NCI-H446 treated with DMSO at 0.1 percent for 48 hours (cell line): Measurements from ENCODE around the gene HNRNPF.
A peak's percentile ranks its signal among the peaks of the same experiment; 100 is the strongest.
"Not testable (repeated sequence)": the region's sequence is repeated elsewhere in the genome, so short reads cannot be mapped to it uniquely, and the experiment has no call there.

Experiments
- DNase-seq: peaks from one replicate; lab custom pipeline; 2025; lab: John Stamatoyannopoulos, UW

Gene HNRNPF

GRCh38 chr10:43350156-43350555, 58.8 kb downstream of the HNRNPF start:
- no peak for DNase-seq

GRCh38 chr10:43348511-43349312, 60.3 kb downstream of the HNRNPF start:
- DNase-seq: peak; percentile 19

GRCh38 chr10:43347997-43348396, 61.0 kb downstream of the HNRNPF start:
- DNase-seq: no peak

GRCh38 chr10:43344051-43344450, 64.9 kb downstream of the HNRNPF start:
- no peak for DNase-seq

- no peak for DNase-seq
These were observed 65.9 kb downstream of the HNRNPF start for GRCh38 chr10:43343126-43343525.

- no peak for DNase-seq
These were observed 66.5 kb downstream of the HNRNPF start for GRCh38 chr10:43342279-43343125.

- DNase-seq: no peak
These were observed 67.5 kb downstream of the HNRNPF start for GRCh38 chr10:43341450-43341849.

- DNase-seq: no peak
These were observed 68.4 kb downstream of the HNRNPF start for GRCh38 chr10:43340619-43341018.

GRCh38 chr10:43340101-43340500, 68.9 kb downstream of the HNRNPF start:
- no peak for DNase-seq

- no peak for DNase-seq
These were observed 69.8 kb downstream of the HNRNPF start for GRCh38 chr10:43339136-43339535.

GRCh38 chr10:43338117-43338516, 70.9 kb downstream of the HNRNPF start:
- DNase-seq: no peak

- DNase-seq: not testable (repeated sequence)
These were observed 71.5 kb downstream of the HNRNPF start for GRCh38 chr10:43337536-43337935.

GRCh38 chr10:43336641-43337318, 72.2 kb downstream of the HNRNPF start:
- no peak for DNase-seq

- no peak for DNase-seq
These were observed 72.9 kb downstream of the HNRNPF start for GRCh38 chr10:43336061-43336460.
